HCT116 (cell line): ENCODE results near the gene PTX4. TPM values are rescaled to one million over a fixed set of nuclear protein-coding genes. Genes with fewer than 3 reads are reported as not detected.

Experiments used
- ATAC-seq: fragments of 200-7000 bp; cut with Tn5 transposase; 2 replicates; pipeline ENCODE4 v1.9.1; 2020; ENCODE audit warnings: mild to moderate bottlenecking, moderate library complexity
- BruUV-seq: library from RNA; stranded (reverse); fragments of 400-500 nt; replicated peaks from 2 replicates; lab custom pipeline; 2021; lab: Mats Ljungman, UMichigan
- CTCF ChIA-PET: fragments of 300-600 bp; sonication (Branson Sonifier 250); formaldehyde crosslinking; loops from one replicate; lab custom pipeline; 2021; ENCODE audit warnings: antibody characterized with exemption; lab: Charles Lee
- POLR2A ChIA-PET: fragments of 300-600, 350-600 bp; sonication (Branson Sonifier 250); formaldehyde crosslinking; loops from one replicate; lab custom pipeline; 2021; ENCODE audit warnings: antibody characterized with exemption; lab: Charles Lee
- RAD21 ChIA-PET, 2 experiments: fragments of 300-600 bp; sonication (Branson Sonifier 250); formaldehyde crosslinking; loops; one replicate each; lab custom pipeline; 2023; ENCODE audit warnings: low total read pairs in 2 of 2; ENCODE audit not compliant: uncharacterized antibody in 2 of 2, unreplicated experiment in 2 of 2, low non-redundant PET in 1 of 2; lab: Charles Lee
- DNase-seq: peaks from one replicate; pipeline ENCODE4 v3.0.0-alpha.2; 2010; ENCODE audit warnings: low read depth, low spot score
- H2AFZ ChIP-seq: fragments of 200-600 bp; shearing (Covaris generic), sonication (generic); 2 replicates; pipeline ENCODE4 v1.6.1; 2017; ENCODE audit warnings: low read depth, mixed run types, mixed read lengths, antibody characterized with exemption, low read length; ENCODE audit not compliant: poor library complexity, severe bottlenecking
- H3K27ac ChIP-seq: 2 replicates; pipeline ENCODE4 v1.5.1; 2012; ENCODE audit warnings: low read depth, low read length
- H3K27me3 ChIP-seq: fragments of 200-600 bp; sonication (generic); 2 replicates; pipeline ENCODE4 v1.6.1; 2016; ENCODE audit warnings: mixed run types, low read length, mixed read lengths; ENCODE audit not compliant: insufficient read depth
- H3K36me3 ChIP-seq, 2 experiments: fragments of 200-500 bp in 1 of 2; fragments of 200-600 bp in 1 of 2; sonication (Bioruptor generic) in 1 of 2; sonication (generic) in 1 of 2; 2 replicates each; pipeline versions ENCODE4 v1.5.1 to v1.6.1; 2014 to 2016; ENCODE audit warnings: low read length in 2 of 2, inconsistent platforms in 1 of 2, mixed read lengths in 1 of 2, mixed run types in 1 of 2; ENCODE audit not compliant: insufficient read depth in 2 of 2, control insufficient read depth in 1 of 2
- H3K4me1 ChIP-seq, 2 experiments: fragments of 200-600 bp in 1 of 2; sonication (generic) in 1 of 2; 2 replicates each; pipeline versions ENCODE4 v1.5.1 to v1.6.1; 2012 to 2017; ENCODE audit warnings: low read length in 2 of 2, inconsistent platforms in 1 of 2, mild to moderate bottlenecking in 1 of 2, mixed read lengths in 1 of 2, mixed run types in 1 of 2, moderate library complexity in 1 of 2; ENCODE audit not compliant: insufficient read depth in 2 of 2, control insufficient read depth in 1 of 2
- H3K4me2 ChIP-seq: fragments of 200-600 bp; sonication (generic); 2 replicates; pipeline ENCODE4 v1.6.1; 2017; ENCODE audit warnings: mixed run types, low read length, mixed read lengths
- H3K4me3 ChIP-seq, 2 experiments: fragments of 200-600 bp in 1 of 2; sonication (generic) in 1 of 2; replicated peaks in 1 of 2; 2 replicates each; pipeline ENCODE4 v1.5.1; 2011 to 2016; ENCODE audit warnings: low read length in 2 of 2, control low read depth in 1 of 2, low read depth in 1 of 2, mild to moderate bottlenecking in 1 of 2, mixed read lengths in 1 of 2, mixed run types in 1 of 2
- H3K79me2 ChIP-seq: fragments of 200-600 bp; sonication (generic); 2 replicates; pipeline ENCODE4 v1.6.1; 2017; ENCODE audit warnings: mild to moderate bottlenecking, mixed run types, low read length, moderate library complexity, mixed read lengths; ENCODE audit not compliant: insufficient read depth
- H3K9ac ChIP-seq: fragments of 200-600 bp; sonication (generic); 2 replicates; pipeline ENCODE4 v1.6.1; 2016; ENCODE audit warnings: low read length, mixed read lengths
- H3K9me2 ChIP-seq: fragments of 200-600 bp; sonication (generic), shearing (Covaris generic); 2 replicates; pipeline ENCODE4 v1.6.1; 2017; ENCODE audit warnings: mixed run types, mild to moderate bottlenecking, moderate library complexity; ENCODE audit not compliant: insufficient read depth
- H3K9me3 ChIP-seq, 2 experiments: fragments of 200-500 bp in 1 of 2; fragments of 200-600 bp in 1 of 2; sonication (Bioruptor generic) in 1 of 2; sonication (generic) in 1 of 2; 2 replicates each; pipeline ENCODE4 v1.6.1; 2014 to 2017; ENCODE audit warnings: low read length in 2 of 2, mixed read lengths in 2 of 2, inconsistent platforms in 1 of 2, low read depth in 1 of 2, mild to moderate bottlenecking in 1 of 2, mixed run types in 1 of 2, moderate library complexity in 1 of 2; ENCODE audit not compliant: control insufficient read depth in 1 of 2, insufficient read depth in 1 of 2
- H4K20me1 ChIP-seq: fragments of 200-600 bp; sonication (generic), shearing (Covaris generic); 2 replicates; pipeline ENCODE4 v1.6.1; 2017; ENCODE audit warnings: mixed run types, mild to moderate bottlenecking, moderate library complexity; ENCODE audit not compliant: insufficient read depth
- CBX3 ChIP-seq: IDR thresholded peaks from 2 replicates; pipeline ENCODE4 v1.6.1; 2012; ENCODE audit warnings: low read depth
- CEBPB ChIP-seq: IDR thresholded peaks from 2 replicates; pipeline ENCODE4 v1.6.1; 2012; ENCODE audit warnings: low read depth
- EGR1 ChIP-seq: IDR thresholded peaks from 2 replicates; pipeline ENCODE4 v1.6.1; 2012; ENCODE audit warnings: low read depth
- ELF1 ChIP-seq: IDR thresholded peaks from 2 replicates; pipeline ENCODE4 v1.6.1; 2012; ENCODE audit warnings: low read depth, borderline replicate concordance
- EZH2 ChIP-seq: fragments of 200-600 bp; sonication (generic); IDR thresholded peaks from 2 replicates; pipeline ENCODE4 v1.6.1; 2017; ENCODE audit warnings: antibody characterized with exemption, mixed run types
- EZH2phosphoT487 ChIP-seq: fragments of 200-600 bp; IDR thresholded peaks from 2 replicates; pipeline ENCODE4 v1.6.1; 2018; ENCODE audit warnings: antibody characterized with exemption, borderline replicate concordance
- FOSL1 ChIP-seq: IDR thresholded peaks from 2 replicates; pipeline ENCODE4 v1.6.1; 2012; ENCODE audit warnings: low read depth
- JUND ChIP-seq: IDR thresholded peaks from 2 replicates; pipeline ENCODE4 v1.6.1; 2012
- POLR2A ChIP-seq: IDR thresholded peaks from 2 replicates; pipeline ENCODE4 v1.7.0; 2011; ENCODE audit warnings: borderline replicate concordance; ENCODE audit not compliant: insufficient read depth, insufficient read length; ENCODE audit errors: extremely low read depth
- POLR2AphosphoS5 ChIP-seq: IDR thresholded peaks from 2 replicates; pipeline ENCODE4 v1.6.1; 2011; ENCODE audit warnings: mild to moderate bottlenecking, low read depth, low read length, moderate library complexity
- RAD21 ChIP-seq: IDR thresholded peaks from 2 replicates; pipeline ENCODE4 v1.6.1; 2012; ENCODE audit warnings: low read depth, mild to moderate bottlenecking
- SP1 ChIP-seq: IDR thresholded peaks from 2 replicates; pipeline ENCODE4 v1.6.1; 2012; ENCODE audit warnings: low read depth
- SRF ChIP-seq: IDR thresholded peaks from 2 replicates; pipeline ENCODE4 v1.6.1; 2012; ENCODE audit warnings: low read depth
- TCF7L2 ChIP-seq: IDR thresholded peaks from 2 replicates; pipeline ENCODE4 v1.7.0; 2011; ENCODE audit warnings: borderline replicate concordance, inconsistent platforms; ENCODE audit not compliant: insufficient read depth, insufficient read length; ENCODE audit errors: extremely low read depth
- YY1 ChIP-seq: IDR thresholded peaks from 2 replicates; pipeline ENCODE4 v1.6.1; 2011; ENCODE audit warnings: low read length, low read depth, moderate library complexity, mild to moderate bottlenecking; ENCODE audit not compliant: insufficient replicate concordance; ENCODE audit errors: extremely low read depth
- ZFX ChIP-seq: fragments of 450-650 bp; IDR thresholded peaks from 2 replicates; pipeline ENCODE4 v1.6.1; 2017
- ZNF274 ChIP-seq: fragments of 200-500 bp; sonication (Bioruptor generic); IDR thresholded peaks from 2 replicates; pipeline ENCODE4 v1.6.1; 2014; ENCODE audit warnings: mild to moderate bottlenecking, low read depth, low read length, inconsistent platforms
- intact Hi-C: fragments of 100-400 bp; cut with micrococcal nuclease; formaldehyde crosslinking; loops from 2 replicates; pipeline ENCODE4 v1.10.0; 2022
- total RNA-seq: library from RNA; stranded (reverse); gene quantifications from one replicate; pipeline ENCODE4 v1.2.1, GENCODE V29; 2021; ENCODE audit not compliant: unreplicated experiment
- TF ChIP-seq, protein P1 (sequence below): IDR thresholded peaks from 2 replicates; pipeline ENCODE4 v1.6.1; 2012
- TF ChIP-seq, protein P2 (sequence below): IDR thresholded peaks from 2 replicates; pipeline ENCODE4 v1.6.1; 2011; ENCODE audit warnings: mild to moderate bottlenecking, low read length, moderate library complexity; ENCODE audit not compliant: insufficient replicate concordance; ENCODE audit errors: extremely low read depth
- TF ChIP-seq, protein P3 (sequence below): IDR thresholded peaks from 2 replicates; pipeline ENCODE4 v1.6.1; 2012; ENCODE audit warnings: low read depth

PTX4 gene
- total RNA-seq, 1 experiment from 2014 or later = not detected

DNA sequence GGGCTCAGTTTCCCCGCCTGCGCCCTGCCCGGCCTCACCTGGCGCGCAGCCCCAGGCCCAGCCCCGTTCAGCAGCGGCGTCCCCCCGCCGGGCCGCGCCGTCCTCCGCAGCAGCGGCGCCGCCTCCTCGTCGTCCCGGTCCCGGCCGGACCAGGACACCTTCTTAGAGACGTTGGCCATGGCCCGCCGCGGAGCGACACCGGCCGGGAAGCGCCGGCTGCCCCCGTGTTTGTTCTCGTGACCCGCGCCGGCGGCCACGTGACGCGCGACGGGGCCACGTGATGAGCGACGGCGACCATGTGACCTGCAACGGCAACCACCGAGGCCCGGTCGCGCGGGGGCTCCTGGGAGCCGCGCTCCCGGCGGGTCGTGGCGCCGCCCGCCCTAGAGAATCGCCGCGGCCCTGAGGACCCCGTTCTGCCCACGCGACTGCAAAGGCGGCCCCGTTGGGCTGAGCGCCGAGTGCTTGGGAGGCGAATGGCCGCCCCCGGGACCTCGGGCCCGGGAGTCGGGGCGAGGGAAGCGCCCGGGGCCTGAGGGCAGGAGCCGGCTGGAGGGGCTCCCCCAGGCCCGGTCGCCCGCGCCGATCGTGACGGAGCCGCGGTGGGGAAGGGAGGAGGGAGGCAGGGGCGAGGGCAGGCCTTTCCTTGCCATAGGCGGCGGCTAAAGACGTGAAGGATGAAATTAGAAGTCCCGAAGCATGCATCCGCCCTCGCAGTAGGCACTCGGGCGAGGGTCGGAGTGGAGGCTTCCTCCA is 13.8 kb downstream of the PTX4 start, which contains the start of gene CLCN7:
Gene CLCN7, minus strand, starts transcription at position 233 of the 756 bp plus-strand sequence. Its CDS starts 54 bp downstream, at position 179.
- ChIA-PET RAD21 (no interaction called here), CTCF (no interaction called here), POLR2A (no interaction called here)
- Histone ChIP-seq H3K27ac (peak within 1 kb of the TSS; percentile 95), H3K27me3 (no peaks in the 10 kb centered on the region), H3K36me3 (no peaks in the 10 kb centered on the region), H3K9me2 (no peaks in the 10 kb centered on the region), H3K4me2 (peak within 1 kb of the TSS; percentile 97), H3K79me2 (peaks cover 39% of the 10 kb centered on the region), H4K20me1 (no peaks in the 10 kb centered on the region), H2AFZ (no peak within 1 kb of the TSS), H3K4me3 (peak within 1 kb of the TSS; percentile 76 to 78), H3K4me1 (peaks cover 17 to 36% of the 10 kb centered on the region in 2 experiments; a peak in 3 of 4 replicates), H3K9ac (peak within 1 kb of the TSS; percentile 80), H3K9me3 (no peaks in the 10 kb centered on the region)
- BruUV-seq = no TSS peak
- ATAC-seq (peak; percentile 83), DNase-seq (peak; percentile 55)
- intact Hi-C loops = no loop called here
- TF ChIP-seq ZFX (peak; percentile 98), CEBPB (no peak), POLR2AphosphoS5 (peak; percentile 77), YY1 (no peak), ZNF274 (no peak), SP1 (no peak; the same call in 1 of the 2 replicates), EZH2 (no peak), EGR1 (peak; percentile 49; the same call in 1 of the 2 replicates), SRF (no peak), FOSL1 (no peak), RAD21 (no peak), POLR2A (peak; percentile 58), EZH2phosphoT487 (no peak), ELF1 (no peak), JUND (no peak; the same call in 1 of the 2 replicates), CBX3 (no peak), TCF7L2 (peak; percentile 43)
- TF ChIP-seq, protein P1, sequence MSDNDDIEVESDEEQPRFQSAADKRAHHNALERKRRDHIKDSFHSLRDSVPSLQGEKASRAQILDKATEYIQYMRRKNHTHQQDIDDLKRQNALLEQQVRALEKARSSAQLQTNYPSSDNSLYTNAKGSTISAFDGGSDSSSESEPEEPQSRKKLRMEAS = peak; percentile 97
- TF ChIP-seq, protein P2, sequence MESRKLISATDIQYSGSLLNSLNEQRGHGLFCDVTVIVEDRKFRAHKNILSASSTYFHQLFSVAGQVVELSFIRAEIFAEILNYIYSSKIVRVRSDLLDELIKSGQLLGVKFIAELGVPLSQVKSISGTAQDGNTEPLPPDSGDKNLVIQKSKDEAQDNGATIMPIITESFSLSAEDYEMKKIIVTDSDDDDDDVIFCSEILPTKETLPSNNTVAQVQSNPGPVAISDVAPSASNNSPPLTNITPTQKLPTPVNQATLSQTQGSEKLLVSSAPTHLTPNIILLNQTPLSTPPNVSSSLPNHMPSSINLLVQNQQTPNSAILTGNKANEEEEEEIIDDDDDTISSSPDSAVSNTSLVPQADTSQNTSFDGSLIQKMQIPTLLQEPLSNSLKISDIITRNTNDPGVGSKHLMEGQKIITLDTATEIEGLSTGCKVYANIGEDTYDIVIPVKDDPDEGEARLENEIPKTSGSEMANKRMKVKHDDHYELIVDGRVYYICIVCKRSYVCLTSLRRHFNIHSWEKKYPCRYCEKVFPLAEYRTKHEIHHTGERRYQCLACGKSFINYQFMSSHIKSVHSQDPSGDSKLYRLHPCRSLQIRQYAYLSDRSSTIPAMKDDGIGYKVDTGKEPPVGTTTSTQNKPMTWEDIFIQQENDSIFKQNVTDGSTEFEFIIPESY = peak; percentile 63
- TF ChIP-seq, protein P3, sequence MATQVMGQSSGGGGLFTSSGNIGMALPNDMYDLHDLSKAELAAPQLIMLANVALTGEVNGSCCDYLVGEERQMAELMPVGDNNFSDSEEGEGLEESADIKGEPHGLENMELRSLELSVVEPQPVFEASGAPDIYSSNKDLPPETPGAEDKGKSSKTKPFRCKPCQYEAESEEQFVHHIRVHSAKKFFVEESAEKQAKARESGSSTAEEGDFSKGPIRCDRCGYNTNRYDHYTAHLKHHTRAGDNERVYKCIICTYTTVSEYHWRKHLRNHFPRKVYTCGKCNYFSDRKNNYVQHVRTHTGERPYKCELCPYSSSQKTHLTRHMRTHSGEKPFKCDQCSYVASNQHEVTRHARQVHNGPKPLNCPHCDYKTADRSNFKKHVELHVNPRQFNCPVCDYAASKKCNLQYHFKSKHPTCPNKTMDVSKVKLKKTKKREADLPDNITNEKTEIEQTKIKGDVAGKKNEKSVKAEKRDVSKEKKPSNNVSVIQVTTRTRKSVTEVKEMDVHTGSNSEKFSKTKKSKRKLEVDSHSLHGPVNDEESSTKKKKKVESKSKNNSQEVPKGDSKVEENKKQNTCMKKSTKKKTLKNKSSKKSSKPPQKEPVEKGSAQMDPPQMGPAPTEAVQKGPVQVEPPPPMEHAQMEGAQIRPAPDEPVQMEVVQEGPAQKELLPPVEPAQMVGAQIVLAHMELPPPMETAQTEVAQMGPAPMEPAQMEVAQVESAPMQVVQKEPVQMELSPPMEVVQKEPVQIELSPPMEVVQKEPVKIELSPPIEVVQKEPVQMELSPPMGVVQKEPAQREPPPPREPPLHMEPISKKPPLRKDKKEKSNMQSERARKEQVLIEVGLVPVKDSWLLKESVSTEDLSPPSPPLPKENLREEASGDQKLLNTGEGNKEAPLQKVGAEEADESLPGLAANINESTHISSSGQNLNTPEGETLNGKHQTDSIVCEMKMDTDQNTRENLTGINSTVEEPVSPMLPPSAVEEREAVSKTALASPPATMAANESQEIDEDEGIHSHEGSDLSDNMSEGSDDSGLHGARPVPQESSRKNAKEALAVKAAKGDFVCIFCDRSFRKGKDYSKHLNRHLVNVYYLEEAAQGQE = no peak
